Kidney (tissue), 22 donors: Measurements from ENCODE around the gene GCKR. TPM values are rescaled to one million over a fixed set of nuclear protein-coding genes. Genes with fewer than 3 reads are reported as not detected.

Experiments used
- DNase-seq, 5 donors: peaks; one replicate each; pipeline ENCODE4 v3.0.0-alpha.2; 2013 to 2020
- FAIRE-seq: peaks from 2 replicates; lab custom pipeline; 2012; peaks lifted over from hg19 to GRCh38; lab: Jason Lieb, UNC
- H3K27ac ChIP-seq, 2 donors: one replicate each; pipeline ENCODE4 v1.7.0; 2013; ENCODE audit warnings: low read depth in 2 of 2, low read length in 2 of 2, inconsistent platforms in 1 of 2
- H3K27me3 ChIP-seq: one replicate; pipeline ENCODE4 v1.7.1; 2013; ENCODE audit warnings: low read length, inconsistent platforms; ENCODE audit not compliant: control insufficient read depth, insufficient read depth
- H3K36me3 ChIP-seq, 3 donors: one replicate each; pipeline versions ENCODE4 v1.7.0 to v1.7.1; 2013; ENCODE audit warnings: low read length in 3 of 3, control low read depth in 1 of 3, inconsistent platforms in 1 of 3; ENCODE audit not compliant: insufficient read depth in 3 of 3, control insufficient read depth in 2 of 3
- H3K4me1 ChIP-seq, 3 donors: one replicate each; pipeline versions ENCODE4 v1.7.0 to v1.7.1; 2013; ENCODE audit warnings: low read length in 3 of 3, inconsistent platforms in 1 of 3, low read depth in 1 of 3; ENCODE audit not compliant: control insufficient read depth in 2 of 3, insufficient read depth in 2 of 3
- H3K4me3 ChIP-seq, 3 donors: one replicate each; pipeline versions ENCODE4 v1.7.0 to v1.8.1; 2013; ENCODE audit warnings: low read length in 3 of 3, control low read depth in 1 of 3, inconsistent platforms in 1 of 3
- H3K9ac ChIP-seq, 3 donors: one replicate each; pipeline versions ENCODE4 v1.7.0 to v1.7.1; 2013; ENCODE audit warnings: low read length in 3 of 3, control low read depth in 1 of 3, inconsistent platforms in 1 of 3
- H3K9me3 ChIP-seq, 3 donors: one replicate each; pipeline versions ENCODE4 v1.7.0 to v1.7.1; 2013; ENCODE audit warnings: low read length in 3 of 3, control low read depth in 1 of 3, inconsistent platforms in 1 of 3; ENCODE audit not compliant: control insufficient read depth in 2 of 3, insufficient read depth in 1 of 3
- CTCF ChIP-seq: IDR thresholded peaks from 3 replicates; pipeline ENCODE4 v1.5.1; 2012; ENCODE audit warnings: mild to moderate bottlenecking, moderate library complexity, borderline replicate concordance; ENCODE audit not compliant: insufficient read depth; ENCODE audit errors: extremely low read depth
- intact Hi-C: fragments of 100-400 bp; cut with DNase I; formaldehyde crosslinking; loops from one replicate; pipeline ENCODE4 v1.11.1; 2022
- long read RNA-seq, 10 donors: library from polyadenylated mRNA in 1 of 10; unstranded in 1 of 10; transcript quantifications; one replicate each; pipeline ENCODE4 v2.0.0 and lab custom pipeline, GENCODE V29; 2021 to 2026
- polyA plus RNA-seq: library from polyadenylated mRNA; stranded (reverse); fragments of 350-450 nt; fragmentation: Illumina TruSeq; extraction: RNeasy Lipid Tissue Mini Kit (QIAGEN cat#74804); gene quantifications from one replicate; pipeline ENCODE4 v1.2.3, GENCODE V29; 2014; ENCODE audit warnings: low read depth, low replicate concordance; ENCODE audit not compliant: insufficient read depth
- total RNA-seq: library from RNA; stranded (reverse); fragmentation: NEBNext Ultra II Directional; extraction: Animal tissue kit (Norgen Biotek cat#: 25700); gene quantifications from one replicate; pipeline ENCODE4 v1.2.1, GENCODE V29; 2021
- donor health status: control.
- donor health status: control.
- donor health status: control.
- donor health status: control.
- donor health status: control.
- donor health status: DM: yes; HTN: yes; CAD: no.
- donor health status: Normal renal cell carcinoma (clear cell type).

Gene GCKR
- total RNA-seq (2.2 TPM), polyA plus RNA-seq (not detected)
- long read RNA-seq, donor 1: 0 reads
- long read RNA-seq, donor 2: 0 reads
- long read RNA-seq, donor 3: 0 reads
- long read RNA-seq, donor 4: 0 reads
- long read RNA-seq, donor 5: 0 reads
- long read RNA-seq, donor 6: 0 reads
- long read RNA-seq, donor 7, partial matches to known transcripts: 0 of 1 reads
- long read RNA-seq, donor 7, other reads (novel, unspliced or antisense): 1 of 1 reads
- long read RNA-seq, donor 8: 0 reads
- long read RNA-seq, donor 9: 0 reads
- long read RNA-seq, donor 10: 0 reads

- H3K4me3 ChIP-seq: no peak within 1 kb of the TSS
- peaks cover 0 to 4% (median 0%) of the 10 kb centered on the region in 3 donors for H3K4me1 ChIP-seq
- no peaks in the 10 kb centered on the region for H3K36me3 ChIP-seq
- intact Hi-C loops: no loop called here
- H3K9ac ChIP-seq: no peak within 1 kb of the TSS
- DNase-seq (no peak), FAIRE-seq (no peak)
- H3K9me3 ChIP-seq: no peaks in the 10 kb centered on the region
- H3K27ac ChIP-seq: no peak within 1 kb of the TSS
- no peak for TF ChIP-seq CTCF
- H3K27me3 ChIP-seq: peaks cover 3% of the 10 kb centered on the region
Measured at GRCh38 chr2:27496357-27497287, at the start of gene GCKR. Gene GCKR, plus strand, starts transcription at chr2:27496839. Its CDS starts 66 bp downstream, at chr2:27496905.

DNA sequence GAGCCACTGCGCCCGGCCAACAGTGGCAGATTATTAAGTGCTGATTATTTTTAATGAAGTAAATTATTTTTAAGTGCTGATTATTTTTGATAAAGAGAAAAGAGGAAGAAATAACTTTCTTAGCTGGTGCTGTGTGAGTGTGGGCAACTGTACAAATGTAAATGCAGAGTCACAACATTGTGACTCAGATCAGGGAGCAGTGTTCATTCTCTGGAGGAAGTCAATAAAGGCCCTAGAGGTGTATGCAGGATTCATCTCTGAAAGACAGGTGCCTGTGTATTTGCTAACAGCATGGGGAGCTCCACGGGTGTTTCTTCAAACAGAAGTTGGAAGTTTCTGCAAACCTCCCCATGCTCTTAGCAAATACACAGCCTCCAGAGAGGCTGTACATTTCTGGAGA is 48.3 kb upstream of the GCKR start:
- Histone ChIP-seq H3K36me3 (peaks cover 5 to 45% (median 41%) of the 10 kb centered on the region in 3 donors), H3K9me3 (no peaks in the 10 kb centered on the region), H3K4me1 (no peaks in the 10 kb centered on the region), H3K9ac (no peak overlapping the region), H3K27ac (no peak overlapping the region), H3K27me3 (no peaks in the 10 kb centered on the region), H3K4me3 (no peak overlapping the region)
- no peak for TF ChIP-seq CTCF
- no peak for FAIRE-seq
- DNase-seq: no peak
- intact Hi-C loops: no loop called here

- Histone ChIP-seq H3K36me3 (peaks cover 5 to 48% (median 46%) of the 10 kb centered on the region in 3 donors), H3K9ac (no peak overlapping the region), H3K9me3 (no peaks in the 10 kb centered on the region), H3K4me3 (no peak overlapping the region), H3K27ac (no peak overlapping the region), H3K4me1 (no peaks in the 10 kb centered on the region), H3K27me3 (no peaks in the 10 kb centered on the region)
- DNase-seq: no peak
- no peak for TF ChIP-seq CTCF
- FAIRE-seq: no peak
- intact Hi-C loops: no loop called here
Measured at GRCh38 chr2:27451095-27451494, 45.5 kb upstream of the GCKR start.
